COLO829 (cell line): ENCODE data around the gene SHC1.

Source experiments
- DNase-seq: peaks from one replicate; pipeline ENCODE4 v3.0.0; 2012; ENCODE audit warnings: low spot score

Gene SHC1

GRCh38 chr1:154956544-154956941 lies 14.0 kb downstream of the SHC1 start:
- DNase-seq, result no peak

GRCh38 chr1:154955718-154956543 lies 14.6 kb downstream of the SHC1 start, which contains the start of gene PBXIP1:
TSS of gene PBXIP1 (minus strand) at chr1:154956099. CDS start at chr1:154953721, 2,378 bp downstream.
- DNase-seq, result peak; percentile 98

- no peak for DNase-seq
Observed at GRCh38 chr1:154955039-154955717, 15.4 kb downstream of the SHC1 start.

- DNase-seq, result no peak
Observed at GRCh38 chr1:154954541-154954940, 16.0 kb downstream of the SHC1 start.

- DNase-seq, result no peak
Observed at GRCh38 chr1:154953611-154954038, 16.9 kb downstream of the SHC1 start.

GRCh38 chr1:154952664-154953063 lies 17.9 kb downstream of the SHC1 start:
- no peak for DNase-seq

- no peak for DNase-seq
Observed at GRCh38 chr1:154951901-154952657, 18.5 kb downstream of the SHC1 start.

GRCh38 chr1:154948079-154948478 lies 22.5 kb downstream of the SHC1 start:
- DNase-seq, result no peak

GRCh38 chr1:154945962-154946850 lies 24.3 kb downstream of the SHC1 start:
- no peak for DNase-seq

- no peak for DNase-seq
Observed at GRCh38 chr1:154945160-154945961, 25.2 kb downstream of the SHC1 start.

- DNase-seq, result no peak
Observed at GRCh38 chr1:154944401-154945159, 26.0 kb downstream of the SHC1 start.

GRCh38 chr1:154943649-154944400 lies 26.7 kb downstream of the SHC1 start:
- peak; percentile 50 for DNase-seq

GRCh38 chr1:154941333-154942013 lies 29.1 kb downstream of the SHC1 start:
- DNase-seq, result no peak

GRCh38 chr1:154940651-154941194 lies 29.8 kb downstream of the SHC1 start:
- DNase-seq, result peak; percentile 47

GRCh38 chr1:154940213-154940560 lies 30.4 kb downstream of the SHC1 start:
- DNase-seq, result no peak

- no peak for DNase-seq
Observed at GRCh38 chr1:154938604-154939399, 31.7 kb downstream of the SHC1 start.

GRCh38 chr1:154937988-154938386 lies 32.6 kb downstream of the SHC1 start:
- no peak for DNase-seq
